Endothelial cell of umbilical vein (primary cell): ENCODE results near the gene TOP1. TPM values are rescaled to one million over a fixed set of nuclear protein-coding genes. Genes with fewer than 3 reads are reported as not detected.

Experiments used
- BruUV-seq: library from RNA; stranded (reverse); fragments of 400-500 nt; replicated peaks from 2 replicates; lab custom pipeline; 2021; lab: Mats Ljungman, UMichigan
- CTCF ChIA-PET: fragments of 300-600, 350-600 bp; sonication (Branson Sonifier 250); formaldehyde crosslinking; loops from one replicate; lab custom pipeline; 2021; ENCODE audit warnings: antibody characterized with exemption, inconsistent platforms; lab: Charles Lee
- POLR2A ChIA-PET: fragments of 300-600, 350-600 bp; sonication (Branson Sonifier 250); formaldehyde crosslinking; loops from one replicate; lab custom pipeline; 2021; ENCODE audit warnings: antibody characterized with exemption, inconsistent platforms; lab: Charles Lee
- DNase-seq: peaks from one replicate; pipeline ENCODE4 v3.0.0-alpha.2; 2011; ENCODE audit warnings: low read depth, low spot score
- FAIRE-seq: peaks from 2 replicates; lab custom pipeline; 2011; peaks lifted over from hg19 to GRCh38; lab: Jason Lieb, UNC
- H2AFZ ChIP-seq: 2 replicates; pipeline ENCODE4 v1.6.0; 2012; ENCODE audit warnings: low read depth, low read length, control low read depth, inconsistent platforms
- H3K27ac ChIP-seq: 2 replicates; pipeline ENCODE4 v1.5.1; 2011; ENCODE audit warnings: low read depth, mild to moderate bottlenecking, control low read depth, low read length, moderate library complexity; ENCODE audit not compliant: insufficient read depth
- H3K27me3 ChIP-seq, 2 experiments: 2 replicates each; pipeline versions ENCODE4 v1.6.0 to v1.6.1; 2011; ENCODE audit warnings: low read length in 2 of 2, mixed read lengths in 1 of 2; ENCODE audit not compliant: control insufficient read depth in 2 of 2, insufficient read depth in 2 of 2
- H3K36me3 ChIP-seq, 2 experiments: 2 replicates in 1 of 2; 3 replicates in 1 of 2; pipeline ENCODE4 v1.5.1; 2011; ENCODE audit warnings: low read length in 2 of 2, mild to moderate bottlenecking in 1 of 2, moderate library complexity in 1 of 2; ENCODE audit not compliant: control insufficient read depth in 2 of 2, insufficient read depth in 2 of 2; ENCODE audit errors: extremely low read depth in 1 of 2
- H3K4me1 ChIP-seq: 3 replicates; pipeline ENCODE4 v1.5.1; 2011; ENCODE audit warnings: mild to moderate bottlenecking, low read length; ENCODE audit not compliant: control insufficient read depth, insufficient read depth; ENCODE audit errors: extremely low read depth
- H3K4me2 ChIP-seq: 2 replicates; pipeline ENCODE4 v1.6.1; 2011; ENCODE audit warnings: low read length, control low read depth, mixed read lengths; ENCODE audit not compliant: insufficient read depth
- H3K4me3 ChIP-seq, 3 experiments: fragments of 200-600 bp in 1 of 3; sonication (generic), shearing (Covaris generic) in 1 of 3; replicated peaks in 1 of 3; 2 replicates each; pipeline ENCODE4 v1.5.1; 2011 to 2016; ENCODE audit warnings: control low read depth in 3 of 3, low read length in 3 of 3, mild to moderate bottlenecking in 2 of 3, inconsistent platforms in 1 of 3, low read depth in 1 of 3, moderate library complexity in 1 of 3; ENCODE audit not compliant: insufficient read depth in 1 of 3
- H3K79me2 ChIP-seq: 2 replicates; pipeline ENCODE4 v1.6.0; 2012; ENCODE audit warnings: low read length, inconsistent platforms; ENCODE audit not compliant: control insufficient read depth, insufficient read depth
- H3K9ac ChIP-seq: replicated peaks from 2 replicates; pipeline ENCODE3; 2011; ENCODE audit warnings: low read length, control low read depth; ENCODE audit not compliant: insufficient read depth; ENCODE audit errors: extremely low read depth
- H3K9me1 ChIP-seq: replicated peaks from 3 replicates; pipeline ENCODE4 v1.6.0; 2011; ENCODE audit warnings: mild to moderate bottlenecking, low read length; ENCODE audit not compliant: control insufficient read depth, insufficient read depth; ENCODE audit errors: extremely low read depth
- H3K9me3 ChIP-seq: replicated peaks from 2 replicates; pipeline ENCODE4 v1.5.1; 2012; ENCODE audit warnings: low read length, inconsistent platforms; ENCODE audit not compliant: control insufficient read depth, insufficient read depth
- H4K20me1 ChIP-seq: replicated peaks from 2 replicates; pipeline ENCODE3; 2011; ENCODE audit warnings: mild to moderate bottlenecking, low read length; ENCODE audit not compliant: control insufficient read depth, insufficient read depth; ENCODE audit errors: extremely low read depth
- EZH2 ChIP-seq: IDR thresholded peaks from 2 replicates; pipeline ENCODE4 v1.6.1; 2012; ENCODE audit warnings: borderline replicate concordance, low read depth, mild to moderate bottlenecking, moderate library complexity, low read length, inconsistent platforms; ENCODE audit not compliant: severe bottlenecking
- FOS ChIP-seq: IDR thresholded peaks from 2 replicates; pipeline ENCODE4 v1.6.1; 2011; ENCODE audit warnings: mild to moderate bottlenecking, low read length, moderate library complexity, borderline replicate concordance; ENCODE audit not compliant: insufficient read depth
- GATA2 ChIP-seq: IDR thresholded peaks from 2 replicates; pipeline ENCODE4 v1.7.0; 2011; ENCODE audit warnings: low read depth, mild to moderate bottlenecking, moderate library complexity, mixed read lengths, low read length; ENCODE audit not compliant: insufficient read length, insufficient read depth
- JUN ChIP-seq: IDR thresholded peaks from 2 replicates; pipeline ENCODE4 v1.6.1; 2011; ENCODE audit warnings: borderline replicate concordance, low read depth; ENCODE audit not compliant: insufficient read length, insufficient read depth
- MYC ChIP-seq: IDR thresholded peaks from one replicate; pipeline ENCODE4 v1.6.1; 2011; ENCODE audit warnings: mild to moderate bottlenecking, low read depth, low read length
- POLR2A ChIP-seq: IDR thresholded peaks from 2 replicates; pipeline ENCODE4 v1.6.1; 2012; ENCODE audit warnings: low read depth, mild to moderate bottlenecking, control low read depth, low read length
- POLR2AphosphoS5 ChIP-seq: IDR thresholded peaks from 2 replicates; pipeline ENCODE4 v1.6.1; 2012; ENCODE audit warnings: low read depth, mild to moderate bottlenecking, control low read depth, low read length, moderate library complexity; ENCODE audit not compliant: insufficient read depth
- dilution Hi-C: fragments of 300-500 bp; cut with MboI; formaldehyde crosslinking; loops from one replicate; pipeline ENCODE4 v1.15.0; 2019; ENCODE audit warnings: low sequenced_read_pairs; ENCODE audit not compliant: extremely low pct_ligation_motif_present
- intact Hi-C: fragments of 100-400 bp; cut with micrococcal nuclease; formaldehyde crosslinking; loops from one replicate; pipeline ENCODE4 v1.10.0; 2022
- polyA plus RNA-seq, 4 experiments: library from polyadenylated mRNA; depleted of rRNA in 3 of 4; stranded (reverse) in 3 of 4; unstranded in 1 of 4; fragments of >200 nt; gene quantifications; 2 replicates each; pipeline versions ENCODE4 v1.2.1 to v1.2.3, GENCODE V29; 2011 to 2012; ENCODE audit warnings: missing spikeins in 1 of 4
- total RNA-seq: library from RNA; stranded (reverse); gene quantifications from 2 replicates; pipeline ENCODE4 v1.2.3, GENCODE V29; 2021
- TF ChIP-seq, protein P1 (sequence below): IDR thresholded peaks from 2 replicates; pipeline ENCODE4 v1.6.1; 2011; ENCODE audit not compliant: insufficient read depth, insufficient read length
- TF ChIP-seq, protein P2 (sequence below), 2 donors: IDR thresholded peaks; 1 replicate in 1 of 2; 2 replicates in 1 of 2; pipeline ENCODE4 v1.5.1; 2011; ENCODE audit warnings: low read length in 2 of 2, mild to moderate bottlenecking in 2 of 2, moderate library complexity in 2 of 2, control low read depth in 1 of 2, inconsistent platforms in 1 of 2, low read depth in 1 of 2; ENCODE audit not compliant: insufficient read depth in 1 of 2; ENCODE audit errors: extremely low read depth in 1 of 2

Gene TOP1
- total and polyA plus RNA-seq, 2 donors (not counting 3 experiments of a cell fraction or from before 2014, with no cell fraction given), result 7.0 to 77.4 TPM

DNA sequence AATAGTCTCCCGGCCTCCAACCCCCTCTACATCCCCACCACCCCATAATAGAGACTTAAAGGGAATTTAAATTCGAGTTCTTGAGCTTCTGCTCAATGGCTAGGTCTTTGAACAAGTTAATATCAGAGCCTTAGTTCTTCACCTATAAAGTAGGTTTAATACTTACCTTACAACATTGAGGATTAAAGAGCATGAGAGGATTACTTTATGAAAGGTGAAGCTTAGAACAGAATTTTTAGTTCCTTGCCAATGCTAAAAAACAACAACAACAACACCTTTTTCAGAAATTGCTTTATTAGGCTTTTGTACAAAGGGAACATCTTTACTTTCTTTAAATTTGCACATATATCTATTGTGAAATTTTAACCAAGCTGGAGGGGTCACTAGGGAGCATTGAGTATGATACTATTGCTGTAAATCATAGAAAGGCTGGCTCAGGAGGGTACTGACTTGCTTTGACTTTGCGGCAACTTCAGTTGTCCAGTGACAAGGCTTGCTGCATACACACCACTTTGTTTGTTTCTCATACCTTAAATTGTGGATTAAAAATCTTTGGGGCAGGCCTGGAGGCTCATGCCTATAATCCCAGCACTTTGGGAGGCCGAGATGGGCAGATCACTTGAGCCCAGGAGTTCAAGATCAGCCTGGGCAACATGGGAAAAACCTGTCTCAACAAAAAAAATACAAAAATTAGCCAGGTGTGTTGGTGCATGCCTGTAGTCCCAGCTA, 9.7 kb downstream of the TOP1 start:
- no TSS peak for BruUV-seq
- Histone ChIP-seq H3K79me2 (peaks cover 99% of the 10 kb centered on the region), H4K20me1 (peaks cover 15% of the 10 kb centered on the region), H3K9me3 (no peaks in the 10 kb centered on the region), H2AFZ (no peak overlapping the region), H3K9me1 (no peaks in the 10 kb centered on the region), H3K27ac (no peak overlapping the region), H3K36me3 (no peaks in the 10 kb centered on the region), H3K4me2 (no peak overlapping the region), H3K4me1 (peaks cover 2% of the 10 kb centered on the region), H3K27me3 (no peaks in the 10 kb centered on the region), H3K9ac (no peak overlapping the region), H3K4me3 (no peak overlapping the region)
- no peak for DNase-seq
- intact Hi-C loops (no loop called here), dilution Hi-C loops (no loop called here)
- CTCF ChIA-PET, result interaction anchor here (0.8 to 4.4 kb wide), 11 partner anchors 8 to 57 kb away, joined by 3 to 23 read pairs (median 4); no protein-coding TSS in a partner anchor
- no peak for FAIRE-seq
- TF ChIP-seq FOS (no peak), POLR2A (no peak), MYC (no peak), JUN (no peak), EZH2 (no peak), POLR2AphosphoS5 (no peak), GATA2 (no peak)
- TF ChIP-seq, protein P1, sequence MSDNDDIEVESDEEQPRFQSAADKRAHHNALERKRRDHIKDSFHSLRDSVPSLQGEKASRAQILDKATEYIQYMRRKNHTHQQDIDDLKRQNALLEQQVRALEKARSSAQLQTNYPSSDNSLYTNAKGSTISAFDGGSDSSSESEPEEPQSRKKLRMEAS, result no peak
- TF ChIP-seq, protein P2, sequence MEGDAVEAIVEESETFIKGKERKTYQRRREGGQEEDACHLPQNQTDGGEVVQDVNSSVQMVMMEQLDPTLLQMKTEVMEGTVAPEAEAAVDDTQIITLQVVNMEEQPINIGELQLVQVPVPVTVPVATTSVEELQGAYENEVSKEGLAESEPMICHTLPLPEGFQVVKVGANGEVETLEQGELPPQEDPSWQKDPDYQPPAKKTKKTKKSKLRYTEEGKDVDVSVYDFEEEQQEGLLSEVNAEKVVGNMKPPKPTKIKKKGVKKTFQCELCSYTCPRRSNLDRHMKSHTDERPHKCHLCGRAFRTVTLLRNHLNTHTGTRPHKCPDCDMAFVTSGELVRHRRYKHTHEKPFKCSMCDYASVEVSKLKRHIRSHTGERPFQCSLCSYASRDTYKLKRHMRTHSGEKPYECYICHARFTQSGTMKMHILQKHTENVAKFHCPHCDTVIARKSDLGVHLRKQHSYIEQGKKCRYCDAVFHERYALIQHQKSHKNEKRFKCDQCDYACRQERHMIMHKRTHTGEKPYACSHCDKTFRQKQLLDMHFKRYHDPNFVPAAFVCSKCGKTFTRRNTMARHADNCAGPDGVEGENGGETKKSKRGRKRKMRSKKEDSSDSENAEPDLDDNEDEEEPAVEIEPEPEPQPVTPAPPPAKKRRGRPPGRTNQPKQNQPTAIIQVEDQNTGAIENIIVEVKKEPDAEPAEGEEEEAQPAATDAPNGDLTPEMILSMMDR (IDR thresholded peaks at IDR 0.05; ENCODE audit: extremely low read depth in 1 of 2, insufficient read depth in 1 of 2, low read depth in 1 of 2, low read length in 2 of 2), result no peak
- POLR2A ChIA-PET, result no interaction called here
